Ishikawa (cell line): Measurements from ENCODE around the gene CSF2.

Source experiments
- EGR1 ChIP-seq: IDR thresholded peaks from 2 replicates; pipeline ENCODE4 v1.6.1; 2012
- EP300 ChIP-seq: IDR thresholded peaks from 2 replicates; pipeline ENCODE4 v1.6.1; 2012; ENCODE audit warnings: borderline replicate concordance
- TAF1 ChIP-seq: IDR thresholded peaks from 2 replicates; pipeline ENCODE4 v1.6.1; 2012; ENCODE audit warnings: low read depth, mild to moderate bottlenecking
- YY1 ChIP-seq: IDR thresholded peaks from 2 replicates; pipeline ENCODE4 v1.6.1; 2012; ENCODE audit warnings: low read depth
- TF ChIP-seq, protein P1 (sequence below): IDR thresholded peaks from 2 replicates; pipeline ENCODE4 v1.6.1; 2012
- TF ChIP-seq, protein P2 (sequence below): IDR thresholded peaks from 2 replicates; pipeline ENCODE4 v1.6.1; 2012; ENCODE audit warnings: low read depth, mild to moderate bottlenecking

DNA sequence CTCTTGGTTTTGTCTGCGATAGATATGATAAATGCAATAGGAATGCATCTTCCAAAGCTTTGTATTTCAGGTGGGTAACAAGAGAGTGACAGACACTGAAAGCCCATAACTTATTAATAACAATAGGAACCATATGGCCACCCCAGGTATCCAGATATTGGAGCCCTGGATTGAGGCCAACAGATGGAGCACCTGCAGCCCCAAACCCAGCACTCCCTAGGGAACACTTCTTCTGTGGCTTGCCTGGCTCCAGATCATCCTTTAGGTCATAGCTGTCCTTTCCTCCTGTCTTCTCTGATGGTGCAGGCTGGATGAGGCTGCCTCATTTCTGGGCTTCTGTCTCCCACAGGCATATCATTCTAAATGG, 18.2 kb upstream of the CSF2 start:
- TF ChIP-seq TAF1 (no peak), EP300 (no peak), YY1 (no peak), EGR1 (no peak)
- TF ChIP-seq, protein P1, sequence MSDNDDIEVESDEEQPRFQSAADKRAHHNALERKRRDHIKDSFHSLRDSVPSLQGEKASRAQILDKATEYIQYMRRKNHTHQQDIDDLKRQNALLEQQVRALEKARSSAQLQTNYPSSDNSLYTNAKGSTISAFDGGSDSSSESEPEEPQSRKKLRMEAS: no peak
- TF ChIP-seq, protein P2, sequence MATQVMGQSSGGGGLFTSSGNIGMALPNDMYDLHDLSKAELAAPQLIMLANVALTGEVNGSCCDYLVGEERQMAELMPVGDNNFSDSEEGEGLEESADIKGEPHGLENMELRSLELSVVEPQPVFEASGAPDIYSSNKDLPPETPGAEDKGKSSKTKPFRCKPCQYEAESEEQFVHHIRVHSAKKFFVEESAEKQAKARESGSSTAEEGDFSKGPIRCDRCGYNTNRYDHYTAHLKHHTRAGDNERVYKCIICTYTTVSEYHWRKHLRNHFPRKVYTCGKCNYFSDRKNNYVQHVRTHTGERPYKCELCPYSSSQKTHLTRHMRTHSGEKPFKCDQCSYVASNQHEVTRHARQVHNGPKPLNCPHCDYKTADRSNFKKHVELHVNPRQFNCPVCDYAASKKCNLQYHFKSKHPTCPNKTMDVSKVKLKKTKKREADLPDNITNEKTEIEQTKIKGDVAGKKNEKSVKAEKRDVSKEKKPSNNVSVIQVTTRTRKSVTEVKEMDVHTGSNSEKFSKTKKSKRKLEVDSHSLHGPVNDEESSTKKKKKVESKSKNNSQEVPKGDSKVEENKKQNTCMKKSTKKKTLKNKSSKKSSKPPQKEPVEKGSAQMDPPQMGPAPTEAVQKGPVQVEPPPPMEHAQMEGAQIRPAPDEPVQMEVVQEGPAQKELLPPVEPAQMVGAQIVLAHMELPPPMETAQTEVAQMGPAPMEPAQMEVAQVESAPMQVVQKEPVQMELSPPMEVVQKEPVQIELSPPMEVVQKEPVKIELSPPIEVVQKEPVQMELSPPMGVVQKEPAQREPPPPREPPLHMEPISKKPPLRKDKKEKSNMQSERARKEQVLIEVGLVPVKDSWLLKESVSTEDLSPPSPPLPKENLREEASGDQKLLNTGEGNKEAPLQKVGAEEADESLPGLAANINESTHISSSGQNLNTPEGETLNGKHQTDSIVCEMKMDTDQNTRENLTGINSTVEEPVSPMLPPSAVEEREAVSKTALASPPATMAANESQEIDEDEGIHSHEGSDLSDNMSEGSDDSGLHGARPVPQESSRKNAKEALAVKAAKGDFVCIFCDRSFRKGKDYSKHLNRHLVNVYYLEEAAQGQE: no peak
